ACHN (cell line): ENCODE results near the gene RPS27A.

Experiments used
- DNase-seq: peaks from one replicate; pipeline ENCODE4 v3.0.0-alpha.2; 2015
- in situ Hi-C: cut with HindIII; loops from 2 replicates; pipeline ENCODE4 v1.10.0; 2017; ENCODE audit warnings: low sequenced_read_pairs, low pct_ligation_motif_present, low pct_unique_long_range_greater_than_20kb

RPS27A gene

GRCh38 chr2:55282110-55282917 lies 49.8 kb downstream of the RPS27A start:
- in situ Hi-C loops: no loop called here
- peak; percentile 87 for DNase-seq

- in situ Hi-C loops: no loop called here
- no peak for DNase-seq
These were observed 50.6 kb downstream of the RPS27A start for GRCh38 chr2:55283083-55283482.
